GM12892 (cell line): ENCODE results near the gene VPS16.

Experiments used
- POLR2A ChIP-seq: IDR thresholded peaks from 2 replicates; pipeline ENCODE4 v1.6.1; 2011; ENCODE audit warnings: low read depth, low read length, control low read depth
- TAF1 ChIP-seq: IDR thresholded peaks from 2 replicates; pipeline ENCODE4 v1.6.1; 2011; ENCODE audit warnings: low read depth, mild to moderate bottlenecking, control low read depth, low read length, borderline replicate concordance

DNA sequence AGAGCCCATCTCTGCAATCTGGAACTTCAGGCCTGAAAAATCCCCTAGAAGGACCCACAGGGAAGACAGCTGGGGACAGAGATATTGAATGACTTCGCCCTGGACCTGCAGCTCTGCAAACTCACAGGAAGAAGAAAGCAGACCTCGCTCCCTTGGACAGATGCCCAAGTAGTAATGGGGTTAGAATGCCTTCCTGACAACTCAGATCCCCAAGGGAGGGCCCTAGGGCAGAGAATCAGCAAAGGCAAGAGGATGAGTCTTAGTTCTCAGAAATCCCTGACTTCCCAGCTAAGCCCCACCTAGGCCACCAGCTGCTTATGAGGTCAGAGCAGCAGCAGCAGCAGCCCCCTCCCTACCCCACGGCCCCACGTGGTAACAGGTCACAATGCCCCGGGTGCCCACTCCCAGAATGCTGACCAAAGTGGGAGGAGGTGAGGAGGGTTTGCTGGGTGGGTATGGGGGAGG lies 25.9 kb upstream of the VPS16 start, which contains the start of gene C20orf141:
- no peak for TF ChIP-seq TAF1
- TF ChIP-seq POLR2A: no peak
